Adrenal gland (tissue), 5 donors: Measurements from ENCODE around the gene ZNF358.

ENCODE experiments used
- POLR2A ChIP-seq, 2 donors: fragments of 450-650 bp; IDR thresholded peaks; one replicate each; pipeline ENCODE4 v1.6.1; 2017; ENCODE audit warnings: antibody characterized with exemption in 2 of 2, mild to moderate bottlenecking in 2 of 2, moderate library complexity in 1 of 2
- TF ChIP-seq, protein P1 (sequence below), 6 experiments: fragments of 450-650 bp in 4 of 6; fragments of 200-600 bp in 2 of 6; sonication (generic) in 1 of 6; IDR thresholded peaks; 1 replicate in 5 of 6; 2 replicates in 1 of 6; pipeline versions ENCODE4 v1.5.1 to v1.8.0; 2016 to 2021; ENCODE audit warnings: antibody characterized with exemption in 6 of 6, mild to moderate bottlenecking in 2 of 6, moderate library complexity in 1 of 6
- donor health status: DM: no; HTN: no; CAD: no.

- TF ChIP-seq, protein P1, sequence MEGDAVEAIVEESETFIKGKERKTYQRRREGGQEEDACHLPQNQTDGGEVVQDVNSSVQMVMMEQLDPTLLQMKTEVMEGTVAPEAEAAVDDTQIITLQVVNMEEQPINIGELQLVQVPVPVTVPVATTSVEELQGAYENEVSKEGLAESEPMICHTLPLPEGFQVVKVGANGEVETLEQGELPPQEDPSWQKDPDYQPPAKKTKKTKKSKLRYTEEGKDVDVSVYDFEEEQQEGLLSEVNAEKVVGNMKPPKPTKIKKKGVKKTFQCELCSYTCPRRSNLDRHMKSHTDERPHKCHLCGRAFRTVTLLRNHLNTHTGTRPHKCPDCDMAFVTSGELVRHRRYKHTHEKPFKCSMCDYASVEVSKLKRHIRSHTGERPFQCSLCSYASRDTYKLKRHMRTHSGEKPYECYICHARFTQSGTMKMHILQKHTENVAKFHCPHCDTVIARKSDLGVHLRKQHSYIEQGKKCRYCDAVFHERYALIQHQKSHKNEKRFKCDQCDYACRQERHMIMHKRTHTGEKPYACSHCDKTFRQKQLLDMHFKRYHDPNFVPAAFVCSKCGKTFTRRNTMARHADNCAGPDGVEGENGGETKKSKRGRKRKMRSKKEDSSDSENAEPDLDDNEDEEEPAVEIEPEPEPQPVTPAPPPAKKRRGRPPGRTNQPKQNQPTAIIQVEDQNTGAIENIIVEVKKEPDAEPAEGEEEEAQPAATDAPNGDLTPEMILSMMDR (IDR thresholded peaks at IDR 0.05): no peak
- TF ChIP-seq POLR2A (IDR thresholded peaks at IDR 0.05): no peak
Observed at GRCh38 chr19:7471696-7472615, 43.9 kb upstream of the ZNF358 start.
